Activated naive CD8-positive, alpha-beta T cell treated with anti-CD3 and anti-CD28 coated beads, Interleukin-2, amount 50 U/mL, for 24 hours (primary cell): ENCODE measurements around the gene TEX35.
"Not testable (repeated sequence)": the region's sequence is repeated elsewhere in the genome, so short reads cannot be mapped to it uniquely, and the experiment has no call there.

Experiments
- ATAC-seq: fragments of 150-1000 bp; cut with Tn5 transposase; one replicate; pipeline ENCODE4 v1.10.0; 2021
- DNase-seq: peaks from one replicate; pipeline ENCODE4 v3.0.0; 2021
- H3K27ac Mint-ChIP-seq: one replicate; pipeline ENCODE4 v1.8.0; 2021; ENCODE audit warnings: mild to moderate bottlenecking, mixed read lengths
- H3K27me3 Mint-ChIP-seq: one replicate; pipeline ENCODE4 v1.8.0; 2021; ENCODE audit warnings: mixed read lengths
- H3K36me3 Mint-ChIP-seq: one replicate; pipeline ENCODE4 v1.8.0; 2021; ENCODE audit warnings: low read depth, mixed read lengths
- H3K4me1 Mint-ChIP-seq: one replicate; pipeline ENCODE4 v1.8.0; 2021; ENCODE audit warnings: mixed read lengths
- H3K4me3 Mint-ChIP-seq: one replicate; pipeline ENCODE4 v1.8.0; 2021; ENCODE audit warnings: mild to moderate bottlenecking, moderate library complexity, mixed read lengths
- H3K9me3 Mint-ChIP-seq: one replicate; pipeline ENCODE4 v1.8.0; 2021; ENCODE audit warnings: mixed read lengths

TEX35 gene

GRCh38 chr1:178538192-178538916 lies 25.4 kb downstream of the TEX35 start:
- no peak for ATAC-seq

GRCh38 chr1:178539291-178539690 lies 26.4 kb downstream of the TEX35 start:
- Mint-ChIP-seq H3K27ac (no peak overlapping the region), H3K4me3 (no peak overlapping the region), H3K9me3 (no peaks in the 10 kb centered on the region), H3K27me3 (no peaks in the 10 kb centered on the region), H3K4me1 (no peaks in the 10 kb centered on the region), H3K36me3 (no peaks in the 10 kb centered on the region)
- no peak for ATAC-seq
- no peak for DNase-seq

More at GRCh38 chr1:178538192-178538916, 25.4 kb downstream of the TEX35 start:
- no peak for DNase-seq
- H3K4me1 Mint-ChIP-seq = no peaks in the 10 kb centered on the region
- no peak overlapping the region for H3K4me3 Mint-ChIP-seq
- H3K27ac Mint-ChIP-seq = no peak overlapping the region
- no peaks in the 10 kb centered on the region for H3K27me3 Mint-ChIP-seq
- no peaks in the 10 kb centered on the region for H3K9me3 Mint-ChIP-seq
- H3K36me3 Mint-ChIP-seq = no peaks in the 10 kb centered on the region

DNA sequence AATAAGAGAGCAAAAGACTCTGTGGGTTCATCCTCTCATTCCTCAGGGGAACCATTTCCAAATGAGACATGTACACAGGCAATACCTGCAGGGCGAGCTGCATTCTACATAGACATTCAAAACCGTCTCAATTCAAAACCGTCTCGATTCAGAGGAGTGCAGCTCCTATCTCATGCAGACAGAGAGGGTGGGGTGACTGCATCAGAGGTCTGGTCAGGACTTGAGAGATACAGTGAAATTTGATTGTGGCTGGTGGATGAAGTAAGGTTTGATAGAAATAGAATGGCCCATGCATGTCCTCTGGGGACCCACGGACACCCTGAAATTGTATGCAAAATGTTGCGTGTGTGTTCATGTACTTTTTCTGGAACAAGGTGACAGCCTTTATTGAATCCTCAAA lies 27.3 kb downstream of the TEX35 start:
- ATAC-seq = no peak
- DNase-seq = no peak
- Mint-ChIP-seq H3K9me3 (no peaks in the 10 kb centered on the region), H3K4me3 (no peak overlapping the region), H3K36me3 (no peaks in the 10 kb centered on the region), H3K27me3 (no peaks in the 10 kb centered on the region), H3K27ac (no peak overlapping the region), H3K4me1 (peaks cover 2% of the 10 kb centered on the region)

DNA sequence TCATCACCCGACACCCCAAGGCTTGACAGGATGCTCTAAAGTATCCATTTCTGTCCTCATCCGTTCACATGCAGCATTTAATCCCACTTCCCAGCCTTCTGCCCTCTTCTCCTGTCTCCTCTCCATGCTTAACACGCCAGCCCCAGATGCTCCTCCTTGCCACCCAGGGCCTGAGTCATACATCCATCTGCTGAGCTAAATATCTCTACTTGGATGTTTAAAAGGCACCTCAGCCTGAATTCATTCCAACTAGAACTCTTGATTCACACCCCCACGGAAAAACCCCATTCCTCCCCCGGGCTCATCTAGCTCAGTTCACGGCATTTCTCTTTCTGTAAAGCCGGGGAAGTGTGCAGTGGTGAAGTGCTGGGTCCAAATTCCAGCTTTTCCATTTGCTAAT lies 27.7 kb downstream of the TEX35 start:
- Mint-ChIP-seq H3K36me3 (no peaks in the 10 kb centered on the region), H3K4me3 (no peak overlapping the region), H3K9me3 (no peaks in the 10 kb centered on the region), H3K27ac (no peak overlapping the region), H3K27me3 (no peaks in the 10 kb centered on the region), H3K4me1 (peaks cover 2% of the 10 kb centered on the region)
- DNase-seq = no peak
- no peak for ATAC-seq

DNA sequence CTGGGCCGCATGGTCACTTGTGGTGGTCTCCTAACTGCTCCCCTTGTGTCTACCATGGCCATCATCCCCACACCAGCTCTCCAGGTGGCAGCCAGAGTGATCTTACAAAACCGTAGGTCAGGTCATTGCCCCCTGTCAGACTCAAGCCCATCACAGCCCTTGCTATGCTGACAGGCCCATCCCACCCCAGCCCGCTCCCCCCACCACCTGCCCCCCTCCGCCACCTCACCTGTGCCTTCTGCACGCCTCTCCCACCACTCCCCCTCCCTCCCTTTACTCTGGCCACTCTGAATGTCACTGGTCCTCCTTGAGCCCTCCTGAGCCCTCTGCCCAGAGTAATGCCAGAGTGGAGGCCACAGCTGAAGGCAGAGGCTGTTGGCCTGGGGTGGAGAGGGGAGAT lies 28.5 kb downstream of the TEX35 start:
- no peaks in the 10 kb centered on the region for H3K36me3 Mint-ChIP-seq
- no peaks in the 10 kb centered on the region for H3K27me3 Mint-ChIP-seq

DNA sequence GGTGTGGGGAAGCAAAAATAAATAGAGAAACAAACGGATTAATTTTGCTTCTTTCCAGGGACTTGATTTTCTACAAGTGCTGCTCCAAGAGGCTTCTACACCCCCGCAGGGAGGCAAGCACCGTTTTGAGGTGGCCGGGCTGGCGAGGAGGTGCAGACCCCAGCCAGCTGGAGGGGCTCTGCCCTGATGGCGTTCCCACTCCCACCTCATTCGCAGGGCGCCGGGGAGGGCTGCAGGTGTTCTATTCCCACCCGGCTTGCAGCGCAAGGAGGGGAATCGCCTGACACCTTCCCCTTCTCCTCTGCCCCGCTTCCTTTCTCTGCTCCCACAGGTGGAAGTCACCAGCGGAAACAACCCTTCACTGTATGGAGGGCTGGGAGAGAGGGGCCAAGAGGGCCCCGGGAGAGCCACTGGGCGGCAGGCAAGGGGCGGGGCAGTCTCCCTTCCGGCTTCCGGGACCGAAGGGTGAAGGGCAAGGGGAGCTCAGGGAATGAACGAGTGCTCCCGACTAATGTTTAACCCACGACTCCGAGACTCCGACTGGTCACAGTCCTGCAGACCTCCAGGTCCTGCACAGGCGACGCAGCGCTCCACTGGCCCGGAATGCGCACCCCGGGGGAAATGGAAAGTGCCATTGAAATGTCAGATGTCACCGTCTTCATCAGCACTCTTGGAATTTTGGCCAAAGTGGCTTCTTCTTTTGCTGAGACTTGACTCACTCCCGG lies 29.1 kb downstream of the TEX35 start:
- peak; percentile 56 for DNase-seq

More for the DNA sequence above, 28.5 kb downstream of the TEX35 start:
- Mint-ChIP-seq H3K4me1 (peaks cover 2% of the 10 kb centered on the region), H3K27ac (no peak overlapping the region), H3K9me3 (no peaks in the 10 kb centered on the region), H3K4me3 (peak overlapping the region; percentile 87)
- ATAC-seq = no peak
- no peak for DNase-seq

GRCh38 chr1:178542554-178543289 lies 29.8 kb downstream of the TEX35 start:
- H3K4me1 Mint-ChIP-seq = peaks cover 2% of the 10 kb centered on the region
- H3K27me3 Mint-ChIP-seq = no peaks in the 10 kb centered on the region
- H3K4me3 Mint-ChIP-seq = peak overlapping the region; percentile 87
- peak; percentile 83 for ATAC-seq
- peak overlapping the region; percentile 84 for H3K27ac Mint-ChIP-seq
- no peaks in the 10 kb centered on the region for H3K9me3 Mint-ChIP-seq
- DNase-seq = peak; percentile 95
- peaks cover 2% of the 10 kb centered on the region for H3K36me3 Mint-ChIP-seq

More for the DNA sequence above, 29.1 kb downstream of the TEX35 start:
- Mint-ChIP-seq H3K36me3 (no peaks in the 10 kb centered on the region), H3K4me3 (peak overlapping the region; percentile 87), H3K27ac (peak overlapping the region; percentile 84), H3K4me1 (peaks cover 2% of the 10 kb centered on the region), H3K27me3 (no peaks in the 10 kb centered on the region), H3K9me3 (no peaks in the 10 kb centered on the region)
- peak; percentile 55 for ATAC-seq

- H3K9me3 Mint-ChIP-seq = no peaks in the 10 kb centered on the region
- ATAC-seq = no peak
- peak overlapping the region; percentile 31 for H3K27ac Mint-ChIP-seq
- H3K27me3 Mint-ChIP-seq = no peaks in the 10 kb centered on the region
- peaks cover 2% of the 10 kb centered on the region for H3K4me1 Mint-ChIP-seq
- peaks cover 3% of the 10 kb centered on the region for H3K36me3 Mint-ChIP-seq
- H3K4me3 Mint-ChIP-seq = peak overlapping the region; percentile 87
- DNase-seq = no peak
These were observed 30.3 kb downstream of the TEX35 start for GRCh38 chr1:178543290-178543607.

DNA sequence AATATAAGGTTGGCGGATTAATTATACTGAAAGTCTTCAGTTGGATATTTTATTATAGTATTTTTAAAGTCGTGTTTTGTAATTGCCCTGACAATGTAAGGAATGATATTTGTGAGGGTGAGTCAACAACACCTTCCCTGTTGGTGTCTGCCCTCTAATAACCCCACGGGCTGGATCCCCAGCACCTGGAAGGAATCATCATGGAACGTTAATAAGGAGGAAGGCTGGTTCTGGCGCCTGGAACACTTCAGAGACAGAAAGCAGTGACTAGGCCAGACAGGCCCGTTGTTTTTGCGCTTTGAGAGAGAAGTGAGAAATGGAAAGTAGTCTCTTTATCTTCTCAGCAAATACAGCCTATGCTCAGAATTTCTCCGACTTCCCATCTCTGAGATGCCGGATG lies 31.6 kb downstream of the TEX35 start:
- no peaks in the 10 kb centered on the region for H3K9me3 Mint-ChIP-seq
- H3K4me1 Mint-ChIP-seq = peaks cover 2% of the 10 kb centered on the region
- H3K36me3 Mint-ChIP-seq = peaks cover 3% of the 10 kb centered on the region
- no peaks in the 10 kb centered on the region for H3K27me3 Mint-ChIP-seq
- H3K4me3 Mint-ChIP-seq = no peak overlapping the region
- H3K27ac Mint-ChIP-seq = no peak overlapping the region
- ATAC-seq = no peak
- no peak for DNase-seq

DNA sequence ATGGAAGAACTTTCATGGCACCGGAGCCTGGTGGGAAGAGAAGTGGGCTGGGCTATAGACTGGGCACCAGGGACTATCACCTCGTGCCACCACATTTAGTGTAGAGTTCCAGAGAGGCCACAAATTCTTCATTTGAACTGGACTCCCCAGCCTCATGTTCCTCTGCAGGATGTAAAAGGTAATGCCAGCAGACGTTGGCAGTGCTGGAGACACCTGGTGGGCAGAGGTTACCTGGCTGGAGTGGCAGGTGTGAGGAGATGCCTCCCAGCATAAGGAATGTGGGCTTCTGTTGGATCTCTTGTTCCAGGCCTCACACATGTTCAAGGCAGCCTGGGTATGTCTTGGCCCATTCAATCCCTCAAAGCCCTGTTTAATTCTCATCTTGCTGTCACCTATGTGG lies 35.2 kb downstream of the TEX35 start:
- peaks cover 9% of the 10 kb centered on the region for H3K36me3 Mint-ChIP-seq
- DNase-seq (no peak), ATAC-seq (no peak)
- peaks cover 3% of the 10 kb centered on the region for H3K9me3 Mint-ChIP-seq
- peaks cover 2% of the 10 kb centered on the region for H3K4me1 Mint-ChIP-seq
- peaks cover 2% of the 10 kb centered on the region for H3K27me3 Mint-ChIP-seq
- H3K4me3 Mint-ChIP-seq = no peak overlapping the region
- H3K27ac Mint-ChIP-seq = no peak overlapping the region

- Mint-ChIP-seq H3K36me3 (peaks cover 12% of the 10 kb centered on the region), H3K4me3 (no peak overlapping the region), H3K9me3 (peaks cover 17% of the 10 kb centered on the region), H3K27ac (no peak overlapping the region), H3K27me3 (peaks cover 2% of the 10 kb centered on the region), H3K4me1 (no peaks in the 10 kb centered on the region)
- DNase-seq = no peak
- no peak for ATAC-seq
These were observed 38.4 kb downstream of the TEX35 start for GRCh38 chr1:178551307-178551706.

- H3K27ac Mint-ChIP-seq = no peak overlapping the region
These were observed 39.0 kb downstream of the TEX35 start for GRCh38 chr1:178551940-178552339.

DNA sequence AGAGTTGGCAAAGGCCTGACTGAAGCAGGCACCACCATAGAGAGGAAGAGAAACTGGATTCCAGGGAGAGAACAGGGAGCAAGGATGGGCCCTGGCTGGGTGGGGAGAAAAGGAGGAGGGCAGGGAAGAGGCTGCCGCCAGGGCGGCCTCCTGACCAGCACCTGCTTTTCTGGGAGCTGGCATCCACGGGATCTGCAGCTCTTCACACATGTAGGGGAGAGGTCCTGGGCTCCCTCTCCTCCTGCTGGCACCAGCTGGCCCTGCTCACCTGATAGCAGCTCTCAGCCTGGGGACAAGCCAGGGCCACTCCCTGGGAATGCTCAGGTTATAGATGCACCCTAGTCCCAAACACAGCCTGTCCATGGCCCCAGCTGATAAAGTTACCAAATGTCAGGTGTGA lies 39.9 kb downstream of the TEX35 start:
- no peak overlapping the region for H3K27ac Mint-ChIP-seq
- no peak overlapping the region for H3K4me3 Mint-ChIP-seq
- H3K27me3 Mint-ChIP-seq = peaks cover 2% of the 10 kb centered on the region
- ATAC-seq (no peak), DNase-seq (no peak)
- H3K9me3 Mint-ChIP-seq = peaks cover 17% of the 10 kb centered on the region
- peaks cover 9% of the 10 kb centered on the region for H3K36me3 Mint-ChIP-seq
- no peaks in the 10 kb centered on the region for H3K4me1 Mint-ChIP-seq

More at GRCh38 chr1:178551940-178552339, 39.0 kb downstream of the TEX35 start:
- no peaks in the 10 kb centered on the region for H3K4me1 Mint-ChIP-seq
- H3K9me3 Mint-ChIP-seq = peaks cover 17% of the 10 kb centered on the region
- H3K27me3 Mint-ChIP-seq = peaks cover 2% of the 10 kb centered on the region
- peaks cover 12% of the 10 kb centered on the region for H3K36me3 Mint-ChIP-seq
- H3K4me3 Mint-ChIP-seq = no peak overlapping the region
- DNase-seq (no peak), ATAC-seq (no peak)

GRCh38 chr1:178554351-178554750 lies 41.4 kb downstream of the TEX35 start:
- H3K4me3 Mint-ChIP-seq, H3K27ac Mint-ChIP-seq, H3K4me1 Mint-ChIP-seq, ATAC-seq, H3K27me3 Mint-ChIP-seq, H3K36me3 Mint-ChIP-seq, DNase-seq: not testable (repeated sequence)
- peaks cover 17% of the 10 kb centered on the region for H3K9me3 Mint-ChIP-seq

GRCh38 chr1:178555613-178556012 lies 42.7 kb downstream of the TEX35 start:
- not testable (repeated sequence) for H3K4me1 Mint-ChIP-seq, H3K27ac Mint-ChIP-seq, H3K27me3 Mint-ChIP-seq, DNase-seq, H3K36me3 Mint-ChIP-seq, H3K4me3 Mint-ChIP-seq, ATAC-seq
- H3K9me3 Mint-ChIP-seq = peaks cover 17% of the 10 kb centered on the region
